ENCODE data around the gene CALML3.
A peak's percentile ranks its signal among the peaks of the same experiment; 100 is the strongest.
"Not testable (repeated sequence)": the region's sequence is repeated elsewhere in the genome, so short reads cannot be mapped to it uniquely, and the experiment has no call there.

CALML3 gene

GRCh38 chr10:5555881-5556280 is 31.1 kb downstream of the CALML3 start:
- Histone ChIP-seq H3K27ac (no peak overlapping the region), H3K4me2 (no peak overlapping the region), H3K4me1 (peaks cover 9 to 21% (median 15%) of the 10 kb centered on the region in 10 experiments; a peak in 18 of 20 replicates), H3K36me3 (no peaks in the 10 kb centered on the region), H3K27me3 (no peaks in the 10 kb centered on the region), H3K9ac (no peak overlapping the region), H3K4me3 (no peak overlapping the region), H4K20me1 (no peaks in the 10 kb centered on the region), H3K9me3 (replicated peaks in 1 of 11) (no peaks in the 10 kb centered on the region)
- TF ChIP-seq Cebpa-rat (IDR thresholded peaks at IDR 0.05): no peak

DNA sequence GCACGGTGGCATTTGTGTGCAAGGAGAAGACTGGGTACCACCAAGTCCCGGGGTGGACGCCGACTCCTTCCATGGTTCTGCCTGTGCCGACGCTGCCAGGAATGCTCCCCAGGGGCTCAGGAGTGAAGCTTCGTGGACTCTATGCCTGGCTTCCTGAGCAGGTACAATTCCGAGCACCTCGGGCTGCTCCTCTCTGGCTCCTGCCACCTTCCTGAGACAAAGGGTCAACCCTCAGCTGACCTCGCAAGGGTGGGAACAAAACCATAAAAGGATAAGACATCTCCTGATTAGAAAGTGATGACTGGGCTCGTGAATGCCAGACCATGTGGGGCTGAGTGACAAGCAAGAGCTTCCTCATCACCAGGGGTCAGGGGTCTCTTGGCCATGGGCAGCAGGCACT is 31.8 kb downstream of the CALML3 start:
- H4K20me1 ChIP-seq: no peaks in the 10 kb centered on the region
- H3K27ac ChIP-seq: no peak overlapping the region
- no peak overlapping the region for H3K4me3 ChIP-seq
- no peaks in the 10 kb centered on the region for H3K36me3 ChIP-seq
- no peaks in the 10 kb centered on the region for H3K9me3 ChIP-seq (replicated peaks in 1 of 11)
- H3K27me3 ChIP-seq: no peaks in the 10 kb centered on the region
- no peak overlapping the region for H3K4me2 ChIP-seq
- peaks cover 7 to 18% (median 12%) of the 10 kb centered on the region in 10 experiments; a peak in 18 of 20 replicates for H3K4me1 ChIP-seq
- no peak overlapping the region for H3K9ac ChIP-seq
- no peak for TF ChIP-seq Cebpa-rat (IDR thresholded peaks at IDR 0.05)

- Histone ChIP-seq H3K27ac (no peak overlapping the region), H3K36me3 (no peaks in the 10 kb centered on the region), H3K9me3 (replicated peaks in 1 of 11) (no peaks in the 10 kb centered on the region), H3K4me3 (no peak overlapping the region), H3K4me1 (peaks cover under 1 to 13% (median 8%) of the 10 kb centered on the region in 10 experiments; a peak in 14 of 20 replicates), H3K4me2 (no peak overlapping the region), H3K9ac (no peak overlapping the region), H4K20me1 (no peaks in the 10 kb centered on the region), H3K27me3 (no peaks in the 10 kb centered on the region)
- no peak for TF ChIP-seq Cebpa-rat (IDR thresholded peaks at IDR 0.05)
These were observed 32.4 kb downstream of the CALML3 start for GRCh38 chr10:5557040-5557721.

DNA sequence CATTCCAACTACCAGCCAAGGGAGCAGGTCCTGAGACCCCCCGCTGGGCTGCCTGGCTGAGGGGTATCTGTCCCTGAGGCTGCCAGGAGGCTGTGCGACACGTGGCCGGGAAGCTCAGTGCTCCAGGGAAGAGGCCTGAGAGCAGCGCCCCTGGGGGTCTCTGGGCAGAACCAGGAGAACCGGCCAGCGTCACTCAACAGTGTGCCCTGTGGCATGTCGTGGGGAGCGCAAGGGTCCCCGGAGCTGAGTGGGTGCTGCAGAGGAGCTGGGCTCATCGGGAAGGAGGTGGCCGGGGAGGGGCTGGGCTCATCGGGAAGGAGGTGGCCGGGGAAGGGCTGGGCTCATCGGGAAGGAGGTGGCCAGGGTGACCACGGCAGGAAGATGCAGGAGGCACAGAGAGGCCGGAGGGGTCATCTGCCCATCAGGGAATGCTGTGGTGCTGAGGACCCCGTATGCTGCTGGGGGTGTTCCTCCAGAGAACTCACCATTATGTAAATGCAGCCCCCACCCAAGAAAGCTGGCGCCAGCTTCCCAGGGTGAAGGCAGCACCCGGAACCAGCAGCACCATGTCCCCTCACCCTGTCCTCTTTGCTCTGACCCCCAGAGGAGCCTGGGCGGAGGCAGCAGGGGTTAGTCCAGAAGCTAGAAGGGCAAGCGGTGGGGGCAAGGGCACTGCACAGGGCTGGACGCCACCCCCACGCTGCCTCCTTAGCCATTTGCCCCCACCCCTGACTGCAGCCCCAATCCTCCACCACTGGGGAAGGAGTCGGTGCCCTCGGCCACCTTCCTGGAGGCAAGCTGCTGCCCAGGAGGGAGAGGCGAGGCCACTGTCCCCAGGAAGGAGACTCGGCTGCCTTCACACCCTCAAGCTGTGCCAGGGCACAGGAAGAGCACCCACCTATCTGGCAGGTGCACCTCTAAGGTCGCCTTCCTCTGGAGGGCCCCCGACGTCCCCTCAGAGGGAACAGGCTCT is 33.3 kb downstream of the CALML3 start:
- peaks cover 0 to 13% (median 7%) of the 10 kb centered on the region in 10 experiments; a peak in 9 of 20 replicates for H3K4me1 ChIP-seq
- no peak overlapping the region for H3K27ac ChIP-seq
- no peak for TF ChIP-seq Cebpa-rat (IDR thresholded peaks at IDR 0.05)
- H3K36me3 ChIP-seq: no peaks in the 10 kb centered on the region
- no peaks in the 10 kb centered on the region for H3K27me3 ChIP-seq
- H3K9ac ChIP-seq: no peak overlapping the region
- no peak overlapping the region for H3K4me2 ChIP-seq
- no peaks in the 10 kb centered on the region for H4K20me1 ChIP-seq
- no peak overlapping the region for H3K4me3 ChIP-seq
- no peaks in the 10 kb centered on the region for H3K9me3 ChIP-seq (replicated peaks in 1 of 11)

- not testable (repeated sequence) for H3K9me3 ChIP-seq (replicated peaks in 1 of 11); H3K27ac ChIP-seq; H3K4me3 ChIP-seq; H3K27me3 ChIP-seq; H3K36me3 ChIP-seq; H3K9ac ChIP-seq; H4K20me1 ChIP-seq; H3K4me2 ChIP-seq
- H3K4me1 ChIP-seq: peaks cover 0 to 15% (median 7%) of the 10 kb centered on the region in 10 experiments; a peak in 7 of 20 replicates
These were observed 34.3 kb downstream of the CALML3 start for GRCh38 chr10:5559022-5559421.

DNA sequence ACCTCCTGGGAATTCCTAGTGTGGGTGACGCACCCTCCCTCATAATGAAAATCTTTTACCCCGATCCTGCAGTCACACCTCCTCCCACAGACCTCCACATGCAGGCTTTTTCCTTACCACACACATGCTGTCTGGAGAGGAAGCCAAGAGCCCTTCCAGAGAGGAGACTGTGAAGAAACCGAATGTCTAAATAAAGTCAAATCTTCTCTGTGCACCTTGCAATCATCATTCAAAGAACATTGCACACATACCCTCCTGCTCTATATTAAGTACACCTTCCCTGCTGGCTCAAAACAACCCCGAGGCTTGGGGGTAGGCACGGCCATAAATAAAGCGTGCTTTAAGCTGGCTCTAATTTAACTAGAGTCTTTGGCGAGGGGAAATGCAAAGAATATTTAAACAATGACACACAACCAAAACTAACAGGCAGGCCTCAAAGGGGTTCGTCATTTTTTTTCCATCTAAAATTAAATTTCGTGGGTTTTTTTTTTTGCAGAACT is 34.9 kb downstream of the CALML3 start:
- peaks cover 0 to 19% (median 7%) of the 10 kb centered on the region in 10 experiments; a peak in 7 of 20 replicates for H3K4me1 ChIP-seq
- no peak for TF ChIP-seq Cebpa-rat (IDR thresholded peaks at IDR 0.05)
- no peak overlapping the region for H3K4me3 ChIP-seq
- H3K4me2 ChIP-seq: peak overlapping the region in 7 of 11 experiments; percentile 2 to 27 (median 23); a peak in 8 of 22 replicates
- H3K27me3 ChIP-seq: no peaks in the 10 kb centered on the region
- H3K9me3 ChIP-seq (replicated peaks in 1 of 11): no peaks in the 10 kb centered on the region
- no peaks in the 10 kb centered on the region for H3K36me3 ChIP-seq
- H4K20me1 ChIP-seq: no peaks in the 10 kb centered on the region
- H3K9ac ChIP-seq: no peak overlapping the region
- H3K27ac ChIP-seq: no peak overlapping the region

GRCh38 chr10:5560142-5560816 is 35.5 kb downstream of the CALML3 start:
- H3K27me3 ChIP-seq: no peaks in the 10 kb centered on the region
- H3K4me2 ChIP-seq: peak overlapping the region in 7 of 11 experiments; percentile 2 to 27 (median 23); a peak in 10 of 22 replicates
- no peaks in the 10 kb centered on the region for H3K36me3 ChIP-seq
- H3K4me1 ChIP-seq: peaks cover 0 to 19% (median 7%) of the 10 kb centered on the region in 10 experiments; a peak in 7 of 20 replicates
- H4K20me1 ChIP-seq: no peaks in the 10 kb centered on the region
- no peak overlapping the region for H3K27ac ChIP-seq
- TF ChIP-seq Cebpa-rat (IDR thresholded peaks at IDR 0.05): no peak
- H3K9ac ChIP-seq: no peak overlapping the region
- H3K9me3 ChIP-seq (replicated peaks in 1 of 11): no peaks in the 10 kb centered on the region
- no peak overlapping the region for H3K4me3 ChIP-seq

- Histone ChIP-seq H3K36me3 (no peaks in the 10 kb centered on the region), H3K9me3 (replicated peaks in 1 of 11) (no peaks in the 10 kb centered on the region), H3K4me2 (peak overlapping the region in 1 of 11 experiments; percentile 26; a peak in 2 of 22 replicates), H3K9ac (no peak overlapping the region), H3K4me3 (no peak overlapping the region), H4K20me1 (no peaks in the 10 kb centered on the region), H3K27me3 (no peaks in the 10 kb centered on the region), H3K4me1 (peaks cover 0 to 19% (median 7%) of the 10 kb centered on the region in 10 experiments; a peak in 7 of 20 replicates), H3K27ac (no peak overlapping the region)
- no peak for TF ChIP-seq Cebpa-rat (IDR thresholded peaks at IDR 0.05)
These were observed 36.3 kb downstream of the CALML3 start for GRCh38 chr10:5560817-5561703.
